PC-3 (cell line): ENCODE measurements around the gene PRSS33. TPM values are rescaled to one million over a fixed set of nuclear protein-coding genes. Genes with fewer than 3 reads are reported as not detected.

Experiments used
- ATAC-seq: fragments of 200-7000 bp; cut with Tn5 transposase; 2 replicates; pipeline ENCODE4 v1.9.1; 2020; ENCODE audit warnings: mild to moderate bottlenecking, moderate library complexity
- BruUV-seq: library from RNA; stranded (reverse); fragments of 400-500 nt; replicated peaks from 2 replicates; lab custom pipeline; 2021; lab: Mats Ljungman, UMichigan
- CTCF ChIA-PET: fragments of 300-600 bp; sonication (Branson Sonifier 250); formaldehyde crosslinking; loops from one replicate; lab custom pipeline; 2022; ENCODE audit warnings: antibody characterized with exemption; lab: Charles Lee
- POLR2A ChIA-PET: fragments of 300-600 bp; sonication (Branson Sonifier 250); formaldehyde crosslinking; loops from one replicate; lab custom pipeline; 2022; ENCODE audit warnings: antibody characterized with exemption; ENCODE audit not compliant: unreplicated experiment; lab: Charles Lee
- DNase-seq: peaks from one replicate; pipeline ENCODE4 v3.0.0-alpha.2; 2015
- H2AFZ ChIP-seq: fragments of 300-600 bp; sonication (generic); 2 replicates; pipeline ENCODE4 v1.6.0; 2016; ENCODE audit warnings: antibody characterized with exemption, low read length
- H3F3A ChIP-seq: fragments of 300-600 bp; sonication (generic); one replicate; pipeline ENCODE4 v1.6.0; 2017; ENCODE audit warnings: antibody characterized with exemption, low read length, control low read depth, mild to moderate bottlenecking; ENCODE audit not compliant: unreplicated experiment
- H3K27ac ChIP-seq: fragments of 300-600 bp; sonication (generic); 2 replicates; pipeline ENCODE4 v1.5.1; 2016; ENCODE audit warnings: mild to moderate bottlenecking, low read length
- H3K27me3 ChIP-seq: fragments of 300-600 bp; sonication (generic); 2 replicates; pipeline ENCODE4 v1.6.1; 2016; ENCODE audit warnings: low read length, mixed read lengths
- H3K36me3 ChIP-seq: fragments of 300-600 bp; sonication (generic); 2 replicates; pipeline ENCODE4 v1.6.1; 2016; ENCODE audit warnings: low read depth, mixed run types, low read length, mixed read lengths
- H3K4me1 ChIP-seq: fragments of 300-600 bp; sonication (generic); 2 replicates; pipeline ENCODE4 v1.5.1; 2016; ENCODE audit warnings: low read length; ENCODE audit not compliant: insufficient read depth
- H3K4me2 ChIP-seq: fragments of 300-600 bp; sonication (generic); 2 replicates; pipeline ENCODE4 v1.6.0; 2016; ENCODE audit warnings: low read length
- H3K4me3 ChIP-seq: fragments of 300-600 bp; sonication (generic); 2 replicates; pipeline ENCODE4 v1.5.1; 2016; ENCODE audit warnings: mild to moderate bottlenecking, low read length, mixed read lengths
- H3K79me2 ChIP-seq: fragments of 300-600 bp; sonication (generic); 2 replicates; pipeline ENCODE4 v1.6.1; 2017; ENCODE audit warnings: low read length, mixed read lengths
- H3K9ac ChIP-seq: fragments of 300-600 bp; sonication (generic); 2 replicates; pipeline ENCODE4 v1.6.0; 2016; ENCODE audit warnings: mild to moderate bottlenecking, low read length
- H3K9me2 ChIP-seq: fragments of 300-600 bp; sonication (generic); replicated peaks from 2 replicates; pipeline ENCODE4 v1.6.1; 2016; ENCODE audit warnings: mixed run types, low read length, mixed read lengths
- H3K9me3 ChIP-seq: fragments of 300-600 bp; sonication (generic); 2 replicates; pipeline ENCODE4 v1.6.1; 2016; ENCODE audit warnings: low read length, mixed read lengths
- H4K20me1 ChIP-seq: fragments of 300-600 bp; sonication (generic); 2 replicates; pipeline ENCODE4 v1.6.1; 2016; ENCODE audit warnings: low read length, mixed read lengths
- EZH2 ChIP-seq: fragments of 300-600 bp; sonication (generic); IDR thresholded peaks from one replicate; pipeline ENCODE4 v1.6.1; 2017; ENCODE audit warnings: antibody characterized with exemption, mild to moderate bottlenecking, low read length; ENCODE audit not compliant: unreplicated experiment
- EZH2phosphoT487 ChIP-seq: fragments of 300-600 bp; sonication (generic); IDR thresholded peaks from 2 replicates; pipeline ENCODE4 v1.6.1; 2018; ENCODE audit warnings: mild to moderate bottlenecking, antibody characterized with exemption, low read length, borderline replicate concordance
- intact Hi-C: fragments of 100-400 bp; cut with micrococcal nuclease; formaldehyde crosslinking; loops from 2 replicates; pipeline ENCODE4 v1.9.0; 2023
- total RNA-seq: library from RNA; depleted of rRNA; stranded (reverse); fragments of >200 nt; gene quantifications from 2 replicates; pipeline ENCODE4 v1.2.3, GENCODE V29; 2014
- TF ChIP-seq, protein P1 (sequence below): fragments of 300-600 bp; sonication (generic); conservative IDR thresholded peaks from 2 replicates; pipeline ENCODE4 v1.5.1; 2017; ENCODE audit warnings: antibody characterized with exemption, low read depth, mild to moderate bottlenecking, low read length

The PRSS33 gene
- total RNA-seq, 1 experiment from 2014 or later: 0.11 TPM

- ChIA-PET POLR2A (no interaction called here), CTCF (no interaction called here)
- Histone ChIP-seq H3K4me3 (no peak overlapping the region), H3K4me1 (no peaks in the 10 kb centered on the region), H3K79me2 (no peaks in the 10 kb centered on the region), H3K27me3 (no peaks in the 10 kb centered on the region), H3K9me3 (no peaks in the 10 kb centered on the region), H4K20me1 (no peaks in the 10 kb centered on the region), H2AFZ (no peak overlapping the region), H3F3A (no peaks in the 10 kb centered on the region), H3K36me3 (no peaks in the 10 kb centered on the region), H3K4me2 (no peak overlapping the region), H3K9me2 (no peaks in the 10 kb centered on the region), H3K27ac (no peak overlapping the region), H3K9ac (no peak overlapping the region)
- no peak for TF ChIP-seq EZH2phosphoT487
- no peak for TF ChIP-seq EZH2
- TF ChIP-seq, protein P1, sequence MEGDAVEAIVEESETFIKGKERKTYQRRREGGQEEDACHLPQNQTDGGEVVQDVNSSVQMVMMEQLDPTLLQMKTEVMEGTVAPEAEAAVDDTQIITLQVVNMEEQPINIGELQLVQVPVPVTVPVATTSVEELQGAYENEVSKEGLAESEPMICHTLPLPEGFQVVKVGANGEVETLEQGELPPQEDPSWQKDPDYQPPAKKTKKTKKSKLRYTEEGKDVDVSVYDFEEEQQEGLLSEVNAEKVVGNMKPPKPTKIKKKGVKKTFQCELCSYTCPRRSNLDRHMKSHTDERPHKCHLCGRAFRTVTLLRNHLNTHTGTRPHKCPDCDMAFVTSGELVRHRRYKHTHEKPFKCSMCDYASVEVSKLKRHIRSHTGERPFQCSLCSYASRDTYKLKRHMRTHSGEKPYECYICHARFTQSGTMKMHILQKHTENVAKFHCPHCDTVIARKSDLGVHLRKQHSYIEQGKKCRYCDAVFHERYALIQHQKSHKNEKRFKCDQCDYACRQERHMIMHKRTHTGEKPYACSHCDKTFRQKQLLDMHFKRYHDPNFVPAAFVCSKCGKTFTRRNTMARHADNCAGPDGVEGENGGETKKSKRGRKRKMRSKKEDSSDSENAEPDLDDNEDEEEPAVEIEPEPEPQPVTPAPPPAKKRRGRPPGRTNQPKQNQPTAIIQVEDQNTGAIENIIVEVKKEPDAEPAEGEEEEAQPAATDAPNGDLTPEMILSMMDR: no peak
- no peak for ATAC-seq
- intact Hi-C loops: loop anchor here (10.0 kb wide), 1 partner anchor 48 kb away; the partner anchor contains the start of gene ELOB
- no peak for DNase-seq
- BruUV-seq: no TSS peak
Observed at GRCh38 chr16:2822496-2822895, 35.1 kb upstream of the PRSS33 start.

DNA sequence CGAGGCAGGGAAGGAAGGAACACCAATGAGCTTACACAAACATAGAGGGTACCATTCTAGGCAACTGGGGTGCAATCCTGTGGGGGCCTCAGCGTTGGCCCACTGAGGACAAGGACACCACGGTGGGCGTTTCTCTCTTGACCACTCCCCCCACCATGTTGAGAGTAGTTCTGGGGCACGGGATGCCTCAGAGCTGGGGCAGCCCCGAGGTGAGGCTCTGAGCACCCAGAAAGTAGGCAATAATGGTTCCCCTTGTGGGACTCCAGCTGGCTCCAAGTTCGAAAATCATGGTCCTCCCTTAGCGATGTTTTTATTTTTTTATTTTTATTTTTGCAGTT, 34.8 kb upstream of the PRSS33 start:
- Histone ChIP-seq H3K4me1 (no peaks in the 10 kb centered on the region), H2AFZ (no peak overlapping the region), H3K9ac (no peak overlapping the region), H3K4me3 (no peak overlapping the region), H3K9me3 (no peaks in the 10 kb centered on the region), H3K79me2 (no peaks in the 10 kb centered on the region), H4K20me1 (no peaks in the 10 kb centered on the region), H3K36me3 (no peaks in the 10 kb centered on the region), H3K4me2 (no peak overlapping the region), H3K27ac (no peak overlapping the region), H3K9me2 (no peaks in the 10 kb centered on the region), H3K27me3 (no peaks in the 10 kb centered on the region), H3F3A (no peaks in the 10 kb centered on the region)
- ChIA-PET CTCF (no interaction called here), POLR2A (no interaction called here)
- DNase-seq: no peak
- TF ChIP-seq, protein P1: no peak
- TF ChIP-seq EZH2 (no peak), EZH2phosphoT487 (no peak)
- no TSS peak for BruUV-seq
- intact Hi-C loops: loop anchor here (10.0 kb wide), 1 partner anchor 47 kb away; the partner anchor contains the start of gene ELOB
- ATAC-seq: no peak

DNA sequence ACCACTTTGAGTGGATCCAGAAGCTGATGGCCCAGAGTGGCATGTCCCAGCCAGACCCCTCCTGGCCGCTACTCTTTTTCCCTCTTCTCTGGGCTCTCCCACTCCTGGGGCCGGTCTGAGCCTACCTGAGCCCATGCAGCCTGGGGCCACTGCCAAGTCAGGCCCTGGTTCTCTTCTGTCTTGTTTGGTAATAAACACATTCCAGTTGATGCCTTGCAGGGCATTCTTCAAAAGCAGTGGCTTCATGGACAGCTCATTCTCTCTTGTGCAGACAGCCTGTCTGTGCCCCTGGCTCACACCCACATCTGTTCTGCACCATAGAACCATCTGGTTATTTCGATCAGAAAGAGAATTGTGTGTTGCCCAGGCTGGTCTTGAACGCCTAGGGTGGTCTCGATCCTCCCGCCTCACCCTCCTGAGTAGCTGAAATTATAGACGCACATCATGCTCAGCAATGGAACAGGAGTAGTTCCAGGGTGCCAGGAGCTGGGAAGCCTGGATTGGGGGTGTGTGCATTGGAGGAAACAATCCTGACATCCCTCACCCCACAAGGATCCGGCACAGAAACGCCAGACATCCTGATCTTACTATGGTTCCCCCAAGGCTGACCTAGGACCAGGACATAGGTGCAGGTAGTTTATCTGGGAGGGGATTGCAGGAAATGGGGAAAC, 34.3 kb upstream of the PRSS33 start:
- H3K9me3 ChIP-seq: no peaks in the 10 kb centered on the region
- H4K20me1 ChIP-seq: no peaks in the 10 kb centered on the region
- TF ChIP-seq EZH2phosphoT487 (no peak), EZH2 (no peak)
- TF ChIP-seq, protein P1: no peak
- ATAC-seq: no peak
- H3K4me3 ChIP-seq: no peak overlapping the region
- H3K27ac ChIP-seq: no peak overlapping the region
- no peak overlapping the region for H2AFZ ChIP-seq
- DNase-seq: no peak
- H3K79me2 ChIP-seq: no peaks in the 10 kb centered on the region
- intact Hi-C loops: loop anchor here (10.0 kb wide), 1 partner anchor 47 kb away; the partner anchor contains the start of gene ELOB
- no peaks in the 10 kb centered on the region for H3F3A ChIP-seq
- no peak overlapping the region for H3K9ac ChIP-seq
- CTCF ChIA-PET: no interaction called here
- H3K27me3 ChIP-seq: no peaks in the 10 kb centered on the region
- POLR2A ChIA-PET: no interaction called here
- no TSS peak for BruUV-seq
- no peaks in the 10 kb centered on the region for H3K36me3 ChIP-seq
- no peaks in the 10 kb centered on the region for H3K9me2 ChIP-seq
- no peaks in the 10 kb centered on the region for H3K4me1 ChIP-seq
- no peak overlapping the region for H3K4me2 ChIP-seq
